ENCODE results near the gene CHD2.

Gene CHD2

DNA sequence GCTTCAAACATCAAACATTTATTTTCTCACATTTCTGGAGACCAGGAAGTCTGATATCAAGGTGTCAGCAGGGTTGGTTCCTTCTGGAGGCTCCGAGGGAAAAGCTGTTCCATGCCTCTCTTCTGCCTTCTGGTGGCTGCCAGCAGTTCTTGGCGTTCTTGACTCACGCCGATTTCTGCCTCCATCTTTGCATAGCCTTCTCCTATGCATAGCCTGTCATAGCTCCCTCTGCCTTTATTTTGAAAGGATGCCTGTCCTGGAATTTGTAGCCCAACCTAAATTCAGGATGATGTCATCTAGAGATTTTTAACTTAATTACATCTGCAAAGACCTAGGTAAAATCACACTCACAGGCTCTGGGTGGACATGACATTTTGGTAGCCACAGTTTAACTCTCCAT is 118.5 kb downstream of the CHD2 start:
- Histone ChIP-seq H3K36me3 (ENCODE audit: control insufficient read depth, insufficient read depth, low read length) (no peaks in the 10 kb centered on the region), H3K9me3 (ENCODE audit: control insufficient read depth, low read length) (no peaks in the 10 kb centered on the region)
- TF ChIP-seq, protein P1, sequence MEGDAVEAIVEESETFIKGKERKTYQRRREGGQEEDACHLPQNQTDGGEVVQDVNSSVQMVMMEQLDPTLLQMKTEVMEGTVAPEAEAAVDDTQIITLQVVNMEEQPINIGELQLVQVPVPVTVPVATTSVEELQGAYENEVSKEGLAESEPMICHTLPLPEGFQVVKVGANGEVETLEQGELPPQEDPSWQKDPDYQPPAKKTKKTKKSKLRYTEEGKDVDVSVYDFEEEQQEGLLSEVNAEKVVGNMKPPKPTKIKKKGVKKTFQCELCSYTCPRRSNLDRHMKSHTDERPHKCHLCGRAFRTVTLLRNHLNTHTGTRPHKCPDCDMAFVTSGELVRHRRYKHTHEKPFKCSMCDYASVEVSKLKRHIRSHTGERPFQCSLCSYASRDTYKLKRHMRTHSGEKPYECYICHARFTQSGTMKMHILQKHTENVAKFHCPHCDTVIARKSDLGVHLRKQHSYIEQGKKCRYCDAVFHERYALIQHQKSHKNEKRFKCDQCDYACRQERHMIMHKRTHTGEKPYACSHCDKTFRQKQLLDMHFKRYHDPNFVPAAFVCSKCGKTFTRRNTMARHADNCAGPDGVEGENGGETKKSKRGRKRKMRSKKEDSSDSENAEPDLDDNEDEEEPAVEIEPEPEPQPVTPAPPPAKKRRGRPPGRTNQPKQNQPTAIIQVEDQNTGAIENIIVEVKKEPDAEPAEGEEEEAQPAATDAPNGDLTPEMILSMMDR (IDR thresholded peaks at IDR 0.05) = no peak

GRCh38 chr15:93019090-93019489 is 119.0 kb downstream of the CHD2 start:
- H3K4me2 ChIP-seq (ENCODE audit: low read length) = no peak overlapping the region
- no peak overlapping the region for H3K9ac ChIP-seq
- H2AFZ ChIP-seq = no peak overlapping the region
- H3K9me3 ChIP-seq (ENCODE audit: control insufficient read depth, low read length) = no peaks in the 10 kb centered on the region
- H3K36me3 ChIP-seq (ENCODE audit: control insufficient read depth, insufficient read depth, low read length) = no peaks in the 10 kb centered on the region
- H3K79me2 ChIP-seq = no peaks in the 10 kb centered on the region
- H3K4me3 ChIP-seq (ENCODE audit: low read depth, low read length) = no peak overlapping the region
- no peak overlapping the region for H3K27ac ChIP-seq
- TF ChIP-seq, protein P1 (IDR thresholded peaks at IDR 0.05) = no peak
- no peaks in the 10 kb centered on the region for H3K4me1 ChIP-seq
- no peaks in the 10 kb centered on the region for H3K27me3 ChIP-seq (ENCODE audit: control insufficient read depth, insufficient read depth, low read length)

More for the DNA sequence above, 118.5 kb downstream of the CHD2 start:
- Histone ChIP-seq H2AFZ (no peak overlapping the region), H3K4me2 (ENCODE audit: low read length) (no peak overlapping the region), H3K27me3 (ENCODE audit: control insufficient read depth, insufficient read depth, low read length) (no peaks in the 10 kb centered on the region), H3K4me1 (no peaks in the 10 kb centered on the region), H3K9ac (no peak overlapping the region), H3K27ac (no peak overlapping the region), H3K4me3 (ENCODE audit: low read depth, low read length) (no peak overlapping the region), H3K79me2 (no peaks in the 10 kb centered on the region)

- H3K79me2 ChIP-seq = no peaks in the 10 kb centered on the region
- H2AFZ ChIP-seq = no peak overlapping the region
- H3K4me1 ChIP-seq = no peaks in the 10 kb centered on the region
- no peak overlapping the region for H3K4me2 ChIP-seq (ENCODE audit: low read length)
- no peak overlapping the region for H3K27ac ChIP-seq
- TF ChIP-seq, protein P1 (IDR thresholded peaks at IDR 0.05) = no peak
- H3K9ac ChIP-seq = no peak overlapping the region
- no peaks in the 10 kb centered on the region for H3K27me3 ChIP-seq (ENCODE audit: control insufficient read depth, insufficient read depth, low read length)
- no peak overlapping the region for H3K4me3 ChIP-seq (ENCODE audit: low read depth, low read length)
- no peaks in the 10 kb centered on the region for H3K9me3 ChIP-seq (ENCODE audit: control insufficient read depth, low read length)
- H3K36me3 ChIP-seq (ENCODE audit: control insufficient read depth, insufficient read depth, low read length) = no peaks in the 10 kb centered on the region
These were observed 119.8 kb downstream of the CHD2 start for GRCh38 chr15:93019971-93020370.

DNA sequence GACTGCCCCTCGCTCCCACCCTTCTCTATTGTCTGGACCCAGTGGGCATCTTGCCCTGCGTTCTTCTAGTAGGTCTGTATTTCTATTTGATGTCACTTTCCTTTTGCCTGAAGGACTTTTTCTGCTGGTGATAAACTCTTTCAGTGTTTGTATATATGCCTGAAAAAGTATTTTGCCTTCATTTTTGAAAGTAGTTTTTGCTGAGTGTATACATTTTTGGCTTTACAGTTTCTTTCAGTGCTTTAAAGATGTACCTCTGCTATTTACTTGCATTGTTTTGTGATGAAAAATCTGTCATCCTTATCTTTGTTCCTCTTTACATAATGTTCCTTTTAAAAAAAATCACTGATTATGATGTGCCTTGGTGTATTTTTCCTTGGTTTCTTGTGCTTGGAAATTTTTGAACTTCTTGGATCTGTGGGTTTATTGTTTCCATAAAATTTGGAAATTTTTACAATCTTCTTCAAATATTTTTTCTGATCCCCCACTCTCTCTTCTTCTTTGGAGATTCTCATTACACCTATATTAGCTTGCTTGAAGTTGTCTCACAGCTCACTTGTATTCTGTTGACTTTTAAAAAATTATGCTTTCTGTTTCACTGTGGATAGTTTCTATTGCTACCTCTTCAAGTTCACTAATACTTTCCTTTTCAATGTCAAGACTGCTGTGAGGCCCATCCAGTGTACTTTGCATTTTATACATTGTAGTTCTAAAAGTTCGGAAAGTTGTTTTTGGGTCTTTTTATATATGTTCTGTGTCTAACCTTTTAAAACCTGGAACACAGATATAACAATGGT is 121.0 kb downstream of the CHD2 start:
- no peak overlapping the region for H3K9ac ChIP-seq
- no peaks in the 10 kb centered on the region for H3K79me2 ChIP-seq
- TF ChIP-seq, protein P1 (IDR thresholded peaks at IDR 0.05) = no peak
- H3K9me3 ChIP-seq (ENCODE audit: control insufficient read depth, low read length) = no peaks in the 10 kb centered on the region
- no peak overlapping the region for H3K4me3 ChIP-seq (ENCODE audit: low read depth, low read length)
- no peaks in the 10 kb centered on the region for H3K27me3 ChIP-seq (ENCODE audit: control insufficient read depth, insufficient read depth, low read length)
- H3K27ac ChIP-seq = no peak overlapping the region
- no peak overlapping the region for H3K4me2 ChIP-seq (ENCODE audit: low read length)
- H2AFZ ChIP-seq = no peak overlapping the region
- no peaks in the 10 kb centered on the region for H3K36me3 ChIP-seq (ENCODE audit: control insufficient read depth, insufficient read depth, low read length)
- H3K4me1 ChIP-seq = no peaks in the 10 kb centered on the region

DNA sequence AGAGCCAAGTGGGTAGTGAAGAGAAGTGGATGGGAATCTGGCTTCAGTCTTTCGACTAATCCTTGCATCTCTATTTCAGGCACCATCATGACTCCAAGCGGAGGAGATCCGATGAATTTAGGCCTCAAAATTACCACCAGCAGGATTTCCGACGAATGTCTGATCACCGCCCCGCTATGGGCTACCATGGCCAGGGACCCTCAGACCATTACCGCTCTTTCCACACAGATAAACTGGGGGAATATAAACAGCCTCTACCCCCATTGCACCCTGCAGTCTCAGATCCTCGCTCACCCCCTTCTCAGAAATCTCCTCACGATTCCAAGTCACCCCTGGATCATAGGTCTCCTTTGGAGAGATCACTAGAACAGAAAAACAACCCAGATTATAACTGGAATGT is 124.2 kb downstream of the CHD2 start:
- Histone ChIP-seq H3K4me2 (ENCODE audit: low read length) (no peak overlapping the region), H3K9me3 (ENCODE audit: control insufficient read depth, low read length) (no peaks in the 10 kb centered on the region), H3K27me3 (ENCODE audit: control insufficient read depth, insufficient read depth, low read length) (no peaks in the 10 kb centered on the region), H3K9ac (no peak overlapping the region), H3K36me3 (ENCODE audit: control insufficient read depth, insufficient read depth, low read length) (no peaks in the 10 kb centered on the region), H3K79me2 (no peaks in the 10 kb centered on the region), H3K4me1 (peaks cover 2% of the 10 kb centered on the region), H3K4me3 (ENCODE audit: low read depth, low read length) (no peak overlapping the region), H2AFZ (no peak overlapping the region), H3K27ac (no peak overlapping the region)
- TF ChIP-seq, protein P1 (IDR thresholded peaks at IDR 0.05) = no peak

All from parathyroid adenoma (tissue), 2 donors.